Caco-2 (cell line): Measurements from ENCODE around the gene MYL12B. TPM values are rescaled to one million over a fixed set of nuclear protein-coding genes. Genes with fewer than 3 reads are reported as not detected.
A peak's percentile ranks its signal among the peaks of the same experiment; 100 is the strongest.

Source experiments
- BruUV-seq: library from RNA; stranded (reverse); fragments of 400-500 nt; replicated peaks from 2 replicates; lab custom pipeline; 2021; lab: Mats Ljungman, UMichigan
- CTCF ChIA-PET: fragments of 300-600 bp; sonication (Branson Sonifier 250); formaldehyde crosslinking; loops from one replicate; lab custom pipeline; 2022; ENCODE audit warnings: antibody characterized with exemption; lab: Charles Lee
- POLR2A ChIA-PET: fragments of 300-600 bp; sonication (Branson Sonifier 250); formaldehyde crosslinking; loops from one replicate; lab custom pipeline; 2022; ENCODE audit warnings: antibody characterized with exemption; lab: Charles Lee
- DNase-seq, 2 experiments: peaks; one replicate each; pipeline versions ENCODE4 v3.0.0 to v3.0.0-alpha.2; 2020 to 2022
- H3K27me3 ChIP-seq: replicated peaks from 2 replicates; pipeline ENCODE4 v1.6.0; 2011; ENCODE audit warnings: low read length; ENCODE audit not compliant: control insufficient read depth, insufficient read depth
- H3K36me3 ChIP-seq: 2 replicates; pipeline ENCODE4 v1.5.1; 2011; ENCODE audit warnings: low read length; ENCODE audit not compliant: control insufficient read depth, insufficient read depth
- H3K4me1 ChIP-seq: fragments of 250-450 bp; sonication (Bioruptor Pico); 2 replicates; pipeline ENCODE4 v1.5.1; 2020; ENCODE audit warnings: mild to moderate bottlenecking
- H3K4me3 ChIP-seq: 2 replicates; pipeline ENCODE4 v1.5.1; 2011; ENCODE audit warnings: low read depth, mild to moderate bottlenecking, control low read depth, low read length
- H3K9me3 ChIP-seq: fragments of 250-450 bp; sonication (Bioruptor Pico); 2 replicates; pipeline ENCODE4 v1.5.1; 2020; ENCODE audit warnings: mild to moderate bottlenecking, moderate library complexity
- H3K27ac Mint-ChIP-seq: one replicate; pipeline ENCODE4 v1.8.0; 2022; ENCODE audit warnings: mixed read lengths; ENCODE audit not compliant: unreplicated experiment
- H3K27me3 Mint-ChIP-seq: one replicate; pipeline ENCODE4 v1.8.0; 2022; ENCODE audit warnings: mixed read lengths; ENCODE audit not compliant: insufficient read depth, unreplicated experiment
- H3K36me3 Mint-ChIP-seq: one replicate; pipeline ENCODE4 v1.8.0; 2022; ENCODE audit warnings: mild to moderate bottlenecking, mixed read lengths; ENCODE audit not compliant: insufficient read depth, unreplicated experiment
- H3K4me1 Mint-ChIP-seq: one replicate; pipeline ENCODE4 v1.8.0; 2022; ENCODE audit warnings: low read depth, mixed read lengths; ENCODE audit not compliant: unreplicated experiment
- H3K4me3 Mint-ChIP-seq: one replicate; pipeline ENCODE4 v1.8.0; 2022; ENCODE audit warnings: mild to moderate bottlenecking, moderate library complexity, mixed read lengths; ENCODE audit not compliant: unreplicated experiment
- H3K9me3 Mint-ChIP-seq: one replicate; pipeline ENCODE4 v1.8.0; 2022; ENCODE audit warnings: mixed read lengths; ENCODE audit not compliant: unreplicated experiment
- intact Hi-C: fragments of 100-400 bp; cut with micrococcal nuclease; formaldehyde crosslinking; loops from one replicate; pipeline ENCODE4 v1.10.0; 2022; ENCODE audit not compliant: unreplicated experiment
- total RNA-seq: library from RNA; stranded (reverse); gene quantifications from 2 replicates; pipeline ENCODE4 v1.2.3, GENCODE V29; 2022
- TF ChIP-seq, protein P1 (sequence below), 2 experiments: fragments of 200-600 bp in 1 of 2; IDR thresholded peaks; 1 replicate in 1 of 2; 2 replicates in 1 of 2; pipeline versions ENCODE4 v1.5.1 to v1.8.0; 2011 to 2022; ENCODE audit warnings: antibody characterized with exemption in 1 of 2, control low read depth in 1 of 2, inconsistent platforms in 1 of 2, low read depth in 1 of 2, low read length in 1 of 2, mild to moderate bottlenecking in 1 of 2, moderate library complexity in 1 of 2; ENCODE audit not compliant: insufficient read depth in 1 of 2, severe bottlenecking in 1 of 2, unreplicated experiment in 1 of 2

The MYL12B gene
- total RNA-seq, 1 experiment from 2014 or later, result 467 TPM

DNA sequence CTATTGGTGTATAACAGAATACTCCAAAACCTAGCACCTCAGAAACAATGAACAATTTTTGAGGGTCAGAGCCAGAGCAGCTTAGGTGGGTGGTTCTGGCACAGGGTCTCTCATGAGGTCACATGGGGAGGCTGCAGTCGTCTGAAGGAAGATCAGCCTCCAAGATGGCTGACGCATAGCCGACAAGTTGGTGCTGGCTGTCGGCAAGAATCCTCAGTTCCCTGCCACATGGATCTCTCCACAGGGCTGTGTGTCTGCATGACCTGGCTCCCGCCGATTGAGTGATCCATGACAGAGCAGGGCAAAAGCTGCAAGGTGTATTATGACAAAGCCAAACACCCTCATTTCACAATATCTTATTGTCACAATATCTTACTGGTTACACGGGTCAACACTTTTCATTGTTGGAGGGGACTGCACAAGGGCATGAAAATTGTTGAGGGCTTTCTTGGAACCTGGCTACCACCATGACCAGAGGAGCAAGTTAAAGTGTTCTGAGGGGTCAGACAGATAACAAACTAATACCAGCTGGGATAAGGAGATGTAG is 4.2 kb downstream of the MYL12B start:
- peaks cover 48% of the 10 kb centered on the region for H3K4me1 ChIP-seq
- no peaks in the 10 kb centered on the region for H3K27me3 Mint-ChIP-seq
- ChIA-PET CTCF (no interaction called here), POLR2A (interaction anchor here (3.2 kb wide), 1 partner anchor 18 kb away, joined by 14 read pairs; the partner anchor contains the start of gene MYL12A)
- H3K9me3 Mint-ChIP-seq, result no peaks in the 10 kb centered on the region
- H3K27ac Mint-ChIP-seq, result no peak overlapping the region
- H3K4me3 Mint-ChIP-seq, result no peak overlapping the region
- DNase-seq, result no peak
- 0 out of 2 replicates have a peak, but pooled peaks cover 2% of the 10 kb centered on the region for H3K36me3 ChIP-seq
- no TSS peak for BruUV-seq
- peaks cover 54% of the 10 kb centered on the region for H3K36me3 Mint-ChIP-seq
- no peaks in the 10 kb centered on the region for H3K9me3 ChIP-seq
- TF ChIP-seq, protein P1, sequence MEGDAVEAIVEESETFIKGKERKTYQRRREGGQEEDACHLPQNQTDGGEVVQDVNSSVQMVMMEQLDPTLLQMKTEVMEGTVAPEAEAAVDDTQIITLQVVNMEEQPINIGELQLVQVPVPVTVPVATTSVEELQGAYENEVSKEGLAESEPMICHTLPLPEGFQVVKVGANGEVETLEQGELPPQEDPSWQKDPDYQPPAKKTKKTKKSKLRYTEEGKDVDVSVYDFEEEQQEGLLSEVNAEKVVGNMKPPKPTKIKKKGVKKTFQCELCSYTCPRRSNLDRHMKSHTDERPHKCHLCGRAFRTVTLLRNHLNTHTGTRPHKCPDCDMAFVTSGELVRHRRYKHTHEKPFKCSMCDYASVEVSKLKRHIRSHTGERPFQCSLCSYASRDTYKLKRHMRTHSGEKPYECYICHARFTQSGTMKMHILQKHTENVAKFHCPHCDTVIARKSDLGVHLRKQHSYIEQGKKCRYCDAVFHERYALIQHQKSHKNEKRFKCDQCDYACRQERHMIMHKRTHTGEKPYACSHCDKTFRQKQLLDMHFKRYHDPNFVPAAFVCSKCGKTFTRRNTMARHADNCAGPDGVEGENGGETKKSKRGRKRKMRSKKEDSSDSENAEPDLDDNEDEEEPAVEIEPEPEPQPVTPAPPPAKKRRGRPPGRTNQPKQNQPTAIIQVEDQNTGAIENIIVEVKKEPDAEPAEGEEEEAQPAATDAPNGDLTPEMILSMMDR (IDR thresholded peaks at IDR 0.05; ENCODE audit: insufficient read depth in 1 of 2, low read depth in 1 of 2, low read length in 1 of 2, severe bottlenecking in 1 of 2, unreplicated experiment in 1 of 2), result no peak
- no peak overlapping the region for H3K4me3 ChIP-seq
- peaks cover 40% of the 10 kb centered on the region for H3K4me1 Mint-ChIP-seq
- intact Hi-C loops, result no loop called here
- H3K27me3 ChIP-seq, result no peaks in the 10 kb centered on the region

DNA sequence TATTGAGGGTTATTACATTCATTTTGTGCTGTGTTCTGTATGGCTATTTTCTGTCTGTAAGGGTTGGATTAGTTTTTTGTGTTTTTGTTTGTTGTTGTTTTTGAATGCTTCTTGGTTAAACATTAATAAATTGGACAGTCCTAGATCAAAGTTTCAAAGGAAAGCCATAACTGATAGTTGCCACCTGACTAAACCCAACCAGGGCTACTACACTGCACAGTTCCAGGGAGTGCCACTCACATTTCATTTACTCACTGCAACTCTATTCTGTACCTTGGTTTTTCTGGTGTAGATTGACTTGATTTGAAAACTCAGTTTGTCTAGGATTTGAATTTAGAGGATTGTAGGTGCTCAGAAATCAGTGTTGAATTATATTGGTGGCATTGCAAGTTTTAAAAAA is 6.4 kb downstream of the MYL12B start:
- BruUV-seq, result no TSS peak
- H3K27me3 ChIP-seq, result no peaks in the 10 kb centered on the region
- 0 out of 2 replicates have a peak, but pooled peaks cover 2% of the 10 kb centered on the region for H3K36me3 ChIP-seq
- H3K4me3 ChIP-seq, result no peak overlapping the region
- Mint-ChIP-seq H3K9me3 (no peaks in the 10 kb centered on the region), H3K27me3 (no peaks in the 10 kb centered on the region), H3K4me1 (peaks cover 42% of the 10 kb centered on the region), H3K4me3 (no peak overlapping the region), H3K36me3 (peaks cover 49% of the 10 kb centered on the region), H3K27ac (no peak overlapping the region)
- ChIA-PET CTCF (no interaction called here), POLR2A (no interaction called here)
- peaks cover 48% of the 10 kb centered on the region for H3K4me1 ChIP-seq
- TF ChIP-seq, protein P1 (IDR thresholded peaks at IDR 0.05; ENCODE audit: insufficient read depth in 1 of 2, low read depth in 1 of 2, low read length in 1 of 2, severe bottlenecking in 1 of 2, unreplicated experiment in 1 of 2), result no peak
- no peaks in the 10 kb centered on the region for H3K9me3 ChIP-seq
- no peak for DNase-seq
- intact Hi-C loops, result no loop called here

DNA sequence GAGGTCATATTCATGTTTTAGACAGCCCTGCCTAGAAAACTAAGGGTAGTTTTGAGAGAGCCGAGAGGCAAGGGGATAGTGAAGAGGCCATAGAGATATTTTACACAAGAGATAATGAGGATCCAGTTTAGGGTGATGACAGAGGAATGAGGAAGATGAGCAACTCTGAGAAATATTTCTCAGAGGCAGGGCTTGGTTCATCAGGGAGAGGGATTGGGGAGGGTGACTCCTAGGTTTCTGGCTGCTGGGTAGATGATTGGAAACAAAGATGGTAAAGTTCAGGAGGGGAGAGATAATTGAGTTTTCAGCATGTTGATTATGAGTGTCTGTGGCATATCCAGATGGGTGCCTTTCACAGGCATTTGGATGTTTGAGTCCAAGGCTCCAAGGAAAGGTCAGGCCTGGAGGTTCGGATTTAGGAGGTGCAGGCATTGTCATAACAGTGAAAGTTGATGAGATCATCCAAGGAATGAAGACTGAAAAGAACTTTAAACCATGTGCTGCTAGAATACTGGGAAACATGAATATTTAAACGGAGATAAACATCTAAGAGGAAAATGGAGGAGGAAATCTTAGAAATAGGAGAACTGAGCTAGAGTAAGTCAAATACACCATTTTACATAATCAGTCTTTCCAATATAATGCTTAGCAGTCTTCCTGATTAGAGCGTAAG is 7.4 kb downstream of the MYL12B start:
- TF ChIP-seq, protein P1 (IDR thresholded peaks at IDR 0.05; ENCODE audit: insufficient read depth in 1 of 2, low read depth in 1 of 2, low read length in 1 of 2, severe bottlenecking in 1 of 2, unreplicated experiment in 1 of 2), result no peak
- no peaks in the 10 kb centered on the region for H3K9me3 ChIP-seq
- peaks cover 46% of the 10 kb centered on the region for H3K4me1 ChIP-seq
- H3K36me3 ChIP-seq, result 0 out of 2 replicates have a peak, but pooled peaks cover under 1% of the 10 kb centered on the region
- Mint-ChIP-seq H3K4me3 (no peak overlapping the region), H3K27ac (peak overlapping the region; percentile 36), H3K4me1 (peaks cover 42% of the 10 kb centered on the region), H3K9me3 (no peaks in the 10 kb centered on the region), H3K27me3 (no peaks in the 10 kb centered on the region), H3K36me3 (peaks cover 60% of the 10 kb centered on the region)
- CTCF ChIA-PET, result no interaction called here
- POLR2A ChIA-PET, result no interaction called here
- no peak overlapping the region for H3K4me3 ChIP-seq
- H3K27me3 ChIP-seq, result no peaks in the 10 kb centered on the region
- intact Hi-C loops, result no loop called here
- no peak for DNase-seq
- BruUV-seq, result no TSS peak
